GM12872 (cell line): Measurements from ENCODE around the gene RELB.

ENCODE experiments used
- CTCF ChIP-seq: IDR thresholded peaks from 3 replicates; pipeline ENCODE4 v1.5.1; 2011; ENCODE audit warnings: low read depth, mild to moderate bottlenecking, low read length, moderate library complexity; ENCODE audit not compliant: insufficient read depth

RELB gene

DNA sequence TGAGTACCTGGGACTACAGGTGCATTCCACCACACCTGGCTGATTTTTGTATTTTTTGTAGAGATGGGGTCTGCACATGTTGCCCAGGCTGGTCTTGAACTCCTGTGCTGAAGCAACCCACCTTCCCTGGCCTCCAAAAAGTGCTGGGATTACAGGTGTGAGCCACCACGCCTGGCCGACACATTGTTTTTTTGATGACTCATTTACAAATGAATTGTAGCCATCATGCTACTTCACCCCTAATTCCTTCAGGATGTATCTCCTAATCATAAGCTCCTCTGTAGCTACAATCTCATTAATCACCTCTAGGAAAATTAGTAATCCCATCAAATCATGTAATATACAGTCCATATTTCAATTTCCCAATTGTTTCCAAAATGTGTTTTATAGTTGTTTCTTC is 17.9 kb downstream of the RELB start:
- no peak for TF ChIP-seq CTCF

- no peak for TF ChIP-seq CTCF
These were observed 18.8 kb downstream of the RELB start for GRCh38 chr19:45020071-45020470.

DNA sequence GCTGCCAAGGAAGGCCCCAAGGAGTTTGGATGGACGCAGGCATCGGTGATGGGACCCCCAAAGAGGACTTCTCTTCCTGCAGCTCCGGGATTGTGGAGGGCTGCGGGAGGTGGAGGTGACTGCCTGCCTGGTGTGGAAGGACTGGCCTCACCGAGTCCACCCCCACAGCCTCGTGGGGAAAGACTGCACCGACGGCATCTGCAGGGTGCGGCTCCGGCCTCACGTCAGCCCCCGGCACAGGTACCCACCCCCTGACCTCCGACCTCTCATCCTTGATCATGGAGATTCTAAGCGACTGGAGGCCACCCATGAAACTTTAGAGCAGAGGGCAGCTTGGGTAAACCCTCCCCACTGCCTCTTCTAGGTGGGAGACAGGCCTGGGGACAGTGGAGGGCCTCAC is 20.7 kb downstream of the RELB start:
- TF ChIP-seq CTCF, result no peak

DNA sequence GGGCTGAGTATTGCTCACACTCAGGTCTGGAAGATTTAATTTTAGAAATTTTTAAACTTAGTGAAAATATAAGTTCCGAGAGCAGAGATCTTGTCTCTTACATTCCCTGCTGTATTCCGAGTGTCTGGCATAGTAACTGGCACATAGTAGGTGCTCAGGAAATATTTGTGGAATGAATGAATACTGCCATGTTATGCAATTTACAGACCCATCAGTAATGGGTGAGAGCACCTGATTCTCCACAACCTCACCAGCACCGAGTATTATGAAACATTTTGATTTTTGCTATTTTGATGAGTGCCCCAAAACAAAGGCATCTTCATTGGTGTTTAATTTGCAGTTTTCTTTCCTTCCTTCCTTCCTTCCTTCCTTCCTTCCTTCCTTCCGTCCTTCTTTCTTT is 21.8 kb downstream of the RELB start:
- no peak for TF ChIP-seq CTCF

DNA sequence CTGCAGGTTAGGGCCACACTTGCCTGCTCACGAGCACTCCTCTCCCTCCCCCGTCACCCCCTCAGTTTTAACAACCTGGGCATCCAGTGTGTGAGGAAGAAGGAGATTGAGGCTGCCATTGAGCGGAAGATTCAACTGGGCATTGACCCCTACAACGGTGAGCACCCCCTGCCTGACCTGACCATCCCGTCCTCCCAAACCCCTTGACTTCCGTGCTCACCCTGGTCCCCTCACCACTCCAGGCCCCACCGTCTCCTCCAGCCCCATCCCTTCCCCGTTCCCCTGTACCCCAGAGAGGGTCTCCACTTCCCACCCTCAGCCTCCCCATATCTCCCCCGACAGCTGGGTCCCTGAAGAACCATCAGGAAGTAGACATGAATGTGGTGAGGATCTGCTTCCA is 24.0 kb downstream of the RELB start:
- TF ChIP-seq CTCF, result no peak

DNA sequence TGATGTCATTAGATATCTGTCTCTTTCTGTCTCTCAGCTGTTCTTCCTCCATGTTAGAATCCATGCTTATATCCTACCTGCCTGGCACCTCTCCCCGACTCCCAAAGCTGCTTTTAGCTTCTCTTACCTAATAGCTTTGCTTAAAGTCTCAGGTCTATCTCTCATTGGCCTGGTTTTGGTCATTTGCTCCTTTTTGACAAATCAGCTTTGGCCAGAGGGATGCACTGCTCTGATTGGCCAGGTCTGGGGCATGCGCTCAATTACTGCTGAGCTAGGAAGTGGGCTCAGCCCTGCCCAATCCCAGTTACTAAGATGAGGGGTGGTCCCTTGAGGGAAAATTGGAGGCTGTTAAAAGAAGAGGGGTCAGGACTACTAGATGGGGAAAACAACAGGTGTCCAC is 26.1 kb downstream of the RELB start:
- TF ChIP-seq CTCF, result no peak

DNA sequence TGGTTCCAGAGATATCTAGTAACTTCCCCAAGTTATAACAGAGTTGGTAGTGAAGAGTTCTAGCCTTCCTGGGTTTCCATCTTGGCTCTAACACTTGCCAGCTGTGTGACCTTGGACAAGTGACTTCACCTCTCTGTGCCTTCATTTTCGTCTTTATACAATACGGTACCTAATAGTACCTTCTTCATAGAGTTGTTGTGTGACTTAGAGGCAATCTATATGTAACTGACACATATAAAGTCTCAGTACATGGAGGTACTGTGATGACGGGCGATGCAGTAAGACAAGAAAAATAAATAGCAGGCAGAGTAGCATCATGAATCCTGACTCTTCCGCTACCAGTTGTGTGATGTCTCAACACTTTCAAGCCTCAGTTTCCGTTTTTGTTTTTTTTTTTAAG is 29.6 kb downstream of the RELB start:
- no peak for TF ChIP-seq CTCF

- TF ChIP-seq CTCF, result no peak
These were observed 31.2 kb downstream of the RELB start for GRCh38 chr19:45032421-45032820.
